GM12878 (cell line): ENCODE results near the gene ROR2. TPM values are rescaled to one million over a fixed set of nuclear protein-coding genes. Genes with fewer than 3 reads are reported as not detected.

Experiments used
- ATAC-seq: fragments of 200-7000 bp; cut with Tn5 transposase; 3 replicates; pipeline ENCODE4 v1.9.1; 2020; ENCODE audit warnings: mild to moderate bottlenecking, moderate library complexity
- BruUV-seq: library from RNA; stranded (reverse); fragments of 400-500 nt; replicated peaks from 2 replicates; lab custom pipeline; 2021; lab: Mats Ljungman, UMichigan
- CTCF ChIA-PET: fragments of 300-600 bp; sonication (Branson Sonifier 250); formaldehyde crosslinking; extraction: SDS; loops from one replicate; lab custom pipeline; 2021; ENCODE audit warnings: inconsistent platforms; lab: Yijun Ruan, JAX
- POLR2A ChIA-PET: fragments of 350-600 bp; formaldehyde crosslinking; extraction: SDS; loops from one replicate; lab custom pipeline; 2021; ENCODE audit warnings: inconsistent platforms; lab: Charles Lee
- RAD21 ChIA-PET: fragments of 300-600 bp; sonication (Branson Sonifier 250); formaldehyde crosslinking; loops from one replicate; lab custom pipeline; 2023; ENCODE audit warnings: antibody characterized with exemption; ENCODE audit not compliant: unreplicated experiment; lab: Charles Lee
- SMC1A ChIA-PET: fragments of 300-600 bp; sonication (Branson Sonifier 250); formaldehyde crosslinking; loops from one replicate; lab custom pipeline; 2023; ENCODE audit not compliant: unreplicated experiment, uncharacterized antibody; lab: Charles Lee
- DNase-seq: peaks from one replicate; pipeline ENCODE4 v3.0.0-alpha.2; 2011; ENCODE audit warnings: low read depth, low spot score
- FAIRE-seq: peaks from 3 replicates; lab custom pipeline; 2011; peaks lifted over from hg19 to GRCh38; lab: Jason Lieb, UNC
- H2AFZ ChIP-seq: 2 replicates; pipeline ENCODE4 v1.6.0; 2011; ENCODE audit warnings: low read depth, low read length, control low read depth; ENCODE audit not compliant: control insufficient read depth
- H3K27ac ChIP-seq: 2 replicates; pipeline ENCODE4 v1.5.1; 2011; ENCODE audit warnings: control low read depth; ENCODE audit not compliant: control insufficient read depth, insufficient read depth
- H3K27me3 ChIP-seq, 2 experiments: replicated peaks in 1 of 2; 2 replicates each; pipeline versions ENCODE4 v1.6.0 to v1.6.1; 2011; ENCODE audit warnings: low read length in 1 of 2; ENCODE audit not compliant: control insufficient read depth in 2 of 2, insufficient read depth in 2 of 2
- H3K36me3 ChIP-seq, 2 experiments: 2 replicates each; pipeline ENCODE4 v1.5.1; 2011; ENCODE audit warnings: low read length in 1 of 2; ENCODE audit not compliant: control insufficient read depth in 2 of 2, insufficient read depth in 2 of 2
- H3K4me1 ChIP-seq: 2 replicates; pipeline ENCODE4 v1.6.1; 2011; ENCODE audit warnings: mild to moderate bottlenecking, low read length, moderate library complexity, mixed read lengths; ENCODE audit not compliant: control insufficient read depth, insufficient read depth
- H3K4me2 ChIP-seq: 2 replicates; pipeline ENCODE4 v1.6.0; 2011; ENCODE audit warnings: control low read depth; ENCODE audit not compliant: control insufficient read depth, insufficient read depth
- H3K4me3 ChIP-seq: fragments of 200-600 bp; sonication (generic); 2 replicates; pipeline ENCODE4 v1.5.1; 2016
- H3K79me2 ChIP-seq: 2 replicates; pipeline ENCODE4 v1.6.0; 2011; ENCODE audit warnings: low read length; ENCODE audit not compliant: control insufficient read depth, insufficient read depth
- H3K9ac ChIP-seq: 2 replicates; pipeline ENCODE4 v1.8.0; 2011; ENCODE audit warnings: low read length, control low read depth, mixed read lengths; ENCODE audit not compliant: control insufficient read depth, insufficient read depth
- H3K9me3 ChIP-seq: replicated peaks from 3 replicates; pipeline ENCODE4 v1.5.1; 2011; ENCODE audit warnings: mild to moderate bottlenecking, low read length; ENCODE audit not compliant: control insufficient read depth, insufficient read depth
- H4K20me1 ChIP-seq: 2 replicates; pipeline ENCODE4 v1.6.0; 2011; ENCODE audit not compliant: control insufficient read depth, insufficient read depth
- ATF7 ChIP-seq: fragments of 450-650 bp; IDR thresholded peaks from 2 replicates; pipeline ENCODE4 v1.6.1; 2016; ENCODE audit warnings: low read depth, mild to moderate bottlenecking
- GATAD2B ChIP-seq: fragments of 450-650 bp; conservative IDR thresholded peaks from 2 replicates; pipeline ENCODE4 v1.6.1; 2017; ENCODE audit warnings: low read depth, mild to moderate bottlenecking, moderate library complexity
- HDAC2 ChIP-seq: fragments of 200-600 bp; sonication (generic); IDR thresholded peaks from 2 replicates; pipeline ENCODE4 v1.6.1; 2017
- HSF1 ChIP-seq: fragments of 150-350 bp; IDR thresholded peaks from 2 replicates; pipeline ENCODE4 v1.6.1; 2014; ENCODE audit warnings: mild to moderate bottlenecking, low read depth, low read length
- KAT2A ChIP-seq: conservative IDR thresholded peaks from 2 replicates; pipeline ENCODE4 v1.6.1; 2011; ENCODE audit warnings: low read depth, low read length; ENCODE audit not compliant: control insufficient read depth
- NKRF ChIP-seq: fragments of 450-650 bp; conservative IDR thresholded peaks from 2 replicates; pipeline ENCODE4 v1.6.1; 2017; ENCODE audit warnings: mild to moderate bottlenecking, moderate library complexity
- SMAD5 ChIP-seq: IDR thresholded peaks from 2 replicates; pipeline ENCODE4 v1.6.1; 2016; ENCODE audit warnings: antibody characterized with exemption, low read depth
- SMC3 ChIP-seq: IDR thresholded peaks from 2 replicates; pipeline ENCODE4 v1.6.1; 2011; ENCODE audit warnings: low read length, improper control_type of control experiment, borderline replicate concordance
- SUZ12 ChIP-seq: fragments of 200-600 bp; sonication (generic); IDR thresholded peaks from one replicate; pipeline ENCODE4 v1.6.1; 2018; ENCODE audit warnings: antibody characterized with exemption, mild to moderate bottlenecking; ENCODE audit not compliant: unreplicated experiment
- TCF12 ChIP-seq: IDR thresholded peaks from 2 replicates; pipeline ENCODE4 v1.6.1; 2011; ENCODE audit warnings: low read depth, mild to moderate bottlenecking, low read length
- ZNF24 ChIP-seq: fragments of 450-650 bp; IDR thresholded peaks from 2 replicates; pipeline ENCODE4 v1.6.1; 2017; ENCODE audit warnings: antibody characterized with exemption, mild to moderate bottlenecking
- ZSCAN29 ChIP-seq: fragments of 450-650 bp; IDR thresholded peaks from 2 replicates; pipeline ENCODE4 v1.6.1; 2017; ENCODE audit warnings: mild to moderate bottlenecking, moderate library complexity
- WGBS: methylation state at CpG from one replicate; pipeline ENCODE4 v1.1.6; 2016; ENCODE audit warnings: low lambda C conversion rate; ENCODE audit not compliant: insufficient replicate concordance, insufficient coverage; ENCODE audit errors: missing lambda C conversion rate; 5-methylcytosine and 5-hydroxymethylcytosine counted together
- in situ Hi-C: fragments of 300-500 bp; cut with MboI; formaldehyde crosslinking; loops from 9 replicates; pipeline ENCODE4 v1.14.3; 2018; ENCODE audit warnings: mixed read lengths
- intact Hi-C: fragments of 100-400 bp; cut with micrococcal nuclease; formaldehyde crosslinking; loops from one replicate; pipeline ENCODE4 v1.14.2; 2022; ENCODE audit not compliant: unreplicated experiment
- polyA plus RNA-seq, 11 experiments: library from polyadenylated mRNA; depleted of rRNA in 4 of 11; unstranded in 6 of 11; stranded (reverse) in 5 of 11; fragments of >200 nt; fragmentation: Nextera tagmentation in 4 of 11; fragmentation: Illumina TruSeq in 1 of 11; extraction: Ambion mirVana in 4 of 11; extraction: Trizol in 1 of 11; gene quantifications; 1 replicate in 1 of 11; 2 replicates in 10 of 11; pipeline versions ENCODE4 v1.2.1 to v1.2.3, GENCODE V29; 2011 to 2016; ENCODE audit warnings: inconsistent platforms in 2 of 11, missing spikeins in 2 of 11, low read depth in 1 of 11
- total RNA-seq, 4 experiments: library from RNA; depleted of rRNA in 3 of 4; stranded (reverse); fragments of >200 nt in 3 of 4; fragmentation: Illumina TruSeq in 1 of 4; extraction: Trizol in 1 of 4; gene quantifications; 2 replicates each; pipeline versions ENCODE4 v1.2.1 to v1.2.3, GENCODE V29; 2013 to 2021
- TF ChIP-seq, protein P1 (sequence below), 3 experiments: IDR thresholded peaks in 2 of 3; conservative IDR thresholded peaks in 1 of 3; 2 replicates each; pipeline ENCODE4 v1.5.1; 2011; ENCODE audit warnings: low read depth in 3 of 3, low read length in 3 of 3, mild to moderate bottlenecking in 3 of 3, control low read depth in 2 of 3, moderate library complexity in 2 of 3, inconsistent platforms in 1 of 3, mixed read lengths in 1 of 3; ENCODE audit not compliant: control insufficient read depth in 2 of 3, insufficient read depth in 1 of 3; ENCODE audit errors: extremely low read depth in 1 of 3

Gene ROR2
- total and polyA plus RNA-seq, 10 of the 15 experiments (the other 5 are each of a cell fraction or from before 2014, with no cell fraction given) = 0.03 to 0.05 TPM; not detected in 8

- FAIRE-seq (no peak), ATAC-seq (no peak)
- 15% methylated on average over 4 of the region's 4 CpGs for WGBS
Measured at GRCh38 chr9:91863469-91863868, 86.6 kb downstream of the ROR2 start.

More at GRCh38 chr9:91863469-91863868, 86.6 kb downstream of the ROR2 start:
- DNase-seq = no peak
- Histone ChIP-seq H3K9me3 (no peaks in the 10 kb centered on the region), H3K27ac (no peak overlapping the region), H3K79me2 (no peaks in the 10 kb centered on the region), H3K4me1 (no peaks in the 10 kb centered on the region), H3K36me3 (no peaks in the 10 kb centered on the region), H4K20me1 (no peaks in the 10 kb centered on the region), H3K27me3 (peaks cover 0 to 4% of the 10 kb centered on the region in 2 experiments; a peak in 1 of 4 replicates), H3K4me2 (no peak overlapping the region), H2AFZ (no peak overlapping the region), H3K9ac (no peak overlapping the region), H3K4me3 (no peak overlapping the region)
- in situ Hi-C loops = no loop called here
- BruUV-seq = no TSS peak
- ChIA-PET RAD21 (no interaction called here), CTCF (no interaction called here), POLR2A (no interaction called here), SMC1A (no interaction called here)
- intact Hi-C loops = no loop called here
- TF ChIP-seq HDAC2 (no peak), ATF7 (no peak), KAT2A (no peak), SMC3 (no peak), SUZ12 (no peak), ZSCAN29 (no peak), SMAD5 (no peak), ZNF24 (no peak), TCF12 (no peak), HSF1 (no peak), NKRF (no peak), GATAD2B (no peak)
- TF ChIP-seq, protein P1, sequence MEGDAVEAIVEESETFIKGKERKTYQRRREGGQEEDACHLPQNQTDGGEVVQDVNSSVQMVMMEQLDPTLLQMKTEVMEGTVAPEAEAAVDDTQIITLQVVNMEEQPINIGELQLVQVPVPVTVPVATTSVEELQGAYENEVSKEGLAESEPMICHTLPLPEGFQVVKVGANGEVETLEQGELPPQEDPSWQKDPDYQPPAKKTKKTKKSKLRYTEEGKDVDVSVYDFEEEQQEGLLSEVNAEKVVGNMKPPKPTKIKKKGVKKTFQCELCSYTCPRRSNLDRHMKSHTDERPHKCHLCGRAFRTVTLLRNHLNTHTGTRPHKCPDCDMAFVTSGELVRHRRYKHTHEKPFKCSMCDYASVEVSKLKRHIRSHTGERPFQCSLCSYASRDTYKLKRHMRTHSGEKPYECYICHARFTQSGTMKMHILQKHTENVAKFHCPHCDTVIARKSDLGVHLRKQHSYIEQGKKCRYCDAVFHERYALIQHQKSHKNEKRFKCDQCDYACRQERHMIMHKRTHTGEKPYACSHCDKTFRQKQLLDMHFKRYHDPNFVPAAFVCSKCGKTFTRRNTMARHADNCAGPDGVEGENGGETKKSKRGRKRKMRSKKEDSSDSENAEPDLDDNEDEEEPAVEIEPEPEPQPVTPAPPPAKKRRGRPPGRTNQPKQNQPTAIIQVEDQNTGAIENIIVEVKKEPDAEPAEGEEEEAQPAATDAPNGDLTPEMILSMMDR (IDR thresholded peaks at IDR 0.05 in 2 of 3, conservative IDR thresholded peaks at IDR 0.05 in 1 of 3; ENCODE audit: control insufficient read depth in 2 of 3, extremely low read depth in 1 of 3, insufficient read depth in 1 of 3, low read depth in 3 of 3, low read length in 3 of 3) = no peak
